Activated gamma-delta T cell (primary cell): ENCODE results near the gene NCAN.

ENCODE experiments used
- DNase-seq: peaks from one replicate; lab custom pipeline; 2025; lab: John Stamatoyannopoulos, UW

Gene NCAN

DNA sequence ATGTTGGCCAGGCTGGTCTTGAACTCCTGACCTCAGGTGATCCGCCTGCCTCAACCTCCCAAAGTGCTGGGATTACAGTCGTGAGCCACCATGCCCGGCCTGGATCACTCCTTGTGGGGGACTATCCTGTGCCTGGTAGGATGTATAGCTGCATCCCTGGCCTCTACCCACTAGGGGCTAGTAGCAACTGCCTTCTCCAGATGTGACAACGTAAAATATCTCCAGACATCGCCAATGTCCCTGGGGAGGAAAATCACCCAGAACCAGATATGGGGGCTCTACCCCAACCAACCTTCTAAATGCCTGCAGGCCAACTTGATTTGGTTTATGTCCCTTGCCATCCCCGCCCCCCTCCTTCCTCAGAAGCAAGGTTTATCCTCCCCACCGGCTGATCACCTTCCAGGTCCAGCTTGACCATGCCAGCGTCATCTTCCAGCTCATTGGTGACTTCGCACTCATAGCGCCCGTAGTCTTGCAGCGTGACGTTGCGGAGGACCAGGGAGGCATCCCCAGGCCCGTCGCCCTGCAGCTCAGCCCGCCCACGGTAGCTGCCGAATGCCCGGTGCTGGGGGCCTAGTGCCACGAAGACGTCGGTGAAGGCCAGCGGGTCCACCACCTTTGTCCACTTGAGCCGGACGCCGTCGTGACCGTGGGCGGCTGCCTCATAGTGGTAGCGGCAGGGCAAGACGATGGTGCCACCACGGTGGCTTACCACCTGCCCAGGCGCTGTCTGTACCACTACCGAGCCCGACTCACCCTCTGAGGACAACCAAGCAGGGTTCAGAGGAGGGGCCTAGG lies 48.9 kb downstream of the NCAN start:
- no peak for DNase-seq

DNA sequence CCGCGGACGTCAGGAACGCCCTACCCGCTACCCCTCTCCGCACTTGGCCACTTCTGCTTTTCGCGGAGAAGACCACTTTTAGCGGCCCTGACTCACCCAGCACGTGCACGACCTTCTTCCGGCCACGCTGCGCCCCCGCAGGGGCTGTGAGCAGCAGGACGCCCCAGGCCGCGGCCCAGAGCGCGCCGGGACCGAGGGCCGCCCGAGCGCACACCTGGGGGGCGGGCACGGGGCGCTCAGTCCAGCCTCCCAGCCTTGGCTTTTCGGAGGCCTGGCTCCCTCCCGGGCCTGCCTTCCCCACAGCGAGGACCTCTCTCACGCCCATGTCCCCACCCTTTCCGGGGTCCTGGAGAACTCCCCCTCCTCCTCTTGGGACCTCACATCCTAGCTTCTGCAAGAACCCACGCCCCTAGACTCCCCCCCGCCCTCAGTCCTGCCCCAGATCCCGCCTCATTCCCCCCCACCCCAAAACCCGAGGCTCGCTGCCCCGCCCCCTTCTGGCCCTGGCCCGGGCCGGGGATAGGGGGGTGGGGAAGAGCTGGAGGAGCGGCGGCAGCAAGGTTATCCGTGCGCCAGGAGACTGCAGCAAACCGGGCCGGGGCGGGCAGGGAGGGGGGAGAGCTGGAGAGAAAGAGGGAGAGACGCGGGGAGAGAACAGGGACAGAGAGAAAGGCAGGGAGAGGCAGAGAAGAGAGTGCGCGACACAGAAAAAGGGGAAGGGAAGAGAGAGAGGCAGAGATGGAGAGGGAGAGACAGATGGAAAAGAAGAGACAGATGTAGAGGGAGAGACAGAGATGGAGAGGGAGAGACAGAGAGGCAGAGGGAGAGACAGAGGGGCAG lies 49.8 kb downstream of the NCAN start:
- no peak for DNase-seq

DNA sequence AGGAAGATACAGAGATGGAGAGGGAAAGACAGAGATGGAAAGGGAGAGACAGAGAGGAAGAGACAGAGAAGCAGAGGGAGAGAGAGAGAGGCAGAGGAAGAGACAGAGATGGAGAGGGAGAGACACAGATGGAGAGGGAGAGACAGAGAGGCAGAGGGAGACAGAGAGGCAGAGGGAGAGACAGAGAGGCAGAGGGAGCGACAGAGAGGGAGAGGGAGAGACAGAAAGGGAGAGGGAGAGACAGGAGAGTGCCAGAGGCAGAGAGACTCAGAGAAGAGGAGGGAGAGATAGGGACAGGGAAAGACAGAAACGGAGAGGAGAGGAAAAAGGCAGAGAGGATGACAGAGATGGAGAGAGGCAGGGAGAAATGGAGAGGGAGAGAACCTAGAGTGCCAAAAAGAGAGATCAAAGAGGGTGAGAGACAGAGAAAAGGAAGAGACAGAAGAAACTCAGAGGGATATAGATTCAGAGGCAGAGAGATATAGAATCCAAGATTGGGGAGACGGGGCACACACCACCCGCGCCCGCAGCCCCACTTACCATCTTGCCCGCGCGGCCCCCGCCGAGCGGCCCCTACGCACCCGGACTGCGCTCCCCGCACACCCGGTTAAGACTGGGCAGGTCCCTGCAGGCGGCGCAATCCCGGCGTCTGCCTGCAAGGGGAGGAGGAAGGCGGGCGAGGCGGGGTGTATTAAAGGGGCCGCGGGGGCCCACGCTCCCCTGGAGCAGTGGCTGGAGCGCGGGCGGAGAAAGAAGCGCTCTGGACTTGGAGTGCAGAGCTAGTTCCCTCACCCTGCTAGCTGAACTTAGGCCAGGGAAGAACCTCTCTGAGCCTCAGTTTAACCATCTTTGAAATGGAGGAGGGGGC lies 50.7 kb downstream of the NCAN start:
- DNase-seq, result no peak

DNA sequence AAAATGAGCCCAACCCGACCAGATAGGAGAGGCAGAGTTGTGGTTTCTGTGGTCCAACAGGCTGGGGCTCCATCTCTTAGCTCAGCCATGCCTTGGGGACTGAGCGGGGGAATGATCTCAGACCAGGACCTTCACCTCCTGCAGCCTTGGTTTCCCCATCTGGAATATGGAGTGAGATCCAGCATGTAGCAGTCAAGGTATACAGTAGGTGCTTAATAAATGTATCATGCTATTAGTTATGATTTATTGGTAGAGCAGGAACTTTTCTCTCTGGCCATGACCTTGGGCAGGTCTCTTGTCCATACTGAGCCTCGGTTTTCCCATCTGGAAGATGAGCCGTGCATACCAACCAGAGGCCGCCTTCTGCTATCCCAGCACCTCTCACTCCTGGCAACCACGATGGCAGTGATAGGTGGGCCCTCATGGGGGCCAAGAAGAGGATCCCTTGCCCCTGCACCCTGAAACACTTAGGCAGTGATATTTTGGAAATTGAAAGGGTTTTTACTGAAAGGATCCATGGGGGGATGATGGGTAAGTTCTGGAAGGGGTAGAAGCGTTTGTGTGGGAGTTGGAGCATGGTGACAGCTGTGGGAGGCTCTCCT lies 52.2 kb downstream of the NCAN start:
- no peak for DNase-seq

DNA sequence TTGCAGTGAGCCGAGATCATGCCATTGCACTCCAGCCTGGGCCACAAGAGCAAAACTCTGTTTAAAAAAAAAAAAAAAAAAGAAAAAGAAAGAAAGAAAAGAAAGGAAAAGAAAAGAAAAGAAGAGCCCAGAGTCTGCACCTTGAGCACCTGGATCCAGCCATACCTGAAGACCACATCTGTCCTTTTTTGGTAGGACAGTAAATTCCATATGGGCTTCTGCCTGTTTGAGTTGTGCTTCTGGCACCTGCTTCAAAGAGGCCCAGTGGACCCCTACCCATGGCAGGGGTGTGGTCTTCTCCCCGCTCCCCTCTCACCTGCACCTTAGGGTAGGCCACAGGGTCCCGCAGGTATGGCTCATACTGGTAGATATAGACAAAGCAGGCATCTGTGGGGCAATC lies 55.5 kb downstream of the NCAN start:
- DNase-seq, result no peak

DNA sequence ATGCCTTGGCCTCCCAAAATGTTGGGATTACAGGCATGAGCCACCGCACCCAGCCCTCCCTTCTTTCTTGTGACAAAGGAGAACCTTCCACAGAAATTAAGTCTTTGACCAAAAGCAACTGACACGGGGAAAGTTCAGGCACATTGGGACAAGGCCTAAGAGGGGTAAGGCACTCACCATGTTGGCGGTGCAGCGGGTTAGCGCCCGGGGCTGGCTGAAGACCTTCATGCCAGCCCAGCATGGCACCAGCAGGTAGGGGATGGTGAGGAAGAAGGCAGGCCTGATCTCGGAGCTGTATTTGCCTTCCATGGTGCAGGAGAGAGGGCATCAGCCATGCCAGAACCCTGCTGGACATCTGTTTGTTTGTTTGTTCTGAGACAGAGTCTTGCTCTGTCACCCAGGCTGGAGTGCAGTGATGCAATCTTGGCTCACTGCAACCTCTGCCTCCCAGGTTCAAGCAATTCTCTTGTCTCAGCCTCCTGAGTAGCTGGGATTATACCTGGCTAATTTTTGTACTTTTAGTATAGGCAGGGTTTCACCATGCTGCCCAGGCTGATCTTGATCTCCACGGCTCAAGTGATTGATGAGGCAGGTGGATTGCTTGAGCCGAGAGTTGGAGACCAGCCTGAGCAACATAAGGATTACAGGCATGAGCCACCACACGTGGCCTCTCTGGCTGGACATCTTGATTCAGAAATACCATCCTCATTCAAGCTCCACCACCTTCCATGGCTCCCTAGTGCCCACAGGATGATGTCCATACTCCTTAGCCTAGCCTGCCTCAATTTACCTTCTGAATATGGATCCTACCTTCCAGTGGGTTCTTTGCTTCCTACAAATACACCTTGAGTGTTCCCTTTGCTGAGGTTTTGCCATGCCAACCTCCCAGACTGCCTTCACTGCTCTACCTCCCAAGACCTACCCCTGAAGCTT lies 57.0 kb downstream of the NCAN start:
- no peak for DNase-seq

DNA sequence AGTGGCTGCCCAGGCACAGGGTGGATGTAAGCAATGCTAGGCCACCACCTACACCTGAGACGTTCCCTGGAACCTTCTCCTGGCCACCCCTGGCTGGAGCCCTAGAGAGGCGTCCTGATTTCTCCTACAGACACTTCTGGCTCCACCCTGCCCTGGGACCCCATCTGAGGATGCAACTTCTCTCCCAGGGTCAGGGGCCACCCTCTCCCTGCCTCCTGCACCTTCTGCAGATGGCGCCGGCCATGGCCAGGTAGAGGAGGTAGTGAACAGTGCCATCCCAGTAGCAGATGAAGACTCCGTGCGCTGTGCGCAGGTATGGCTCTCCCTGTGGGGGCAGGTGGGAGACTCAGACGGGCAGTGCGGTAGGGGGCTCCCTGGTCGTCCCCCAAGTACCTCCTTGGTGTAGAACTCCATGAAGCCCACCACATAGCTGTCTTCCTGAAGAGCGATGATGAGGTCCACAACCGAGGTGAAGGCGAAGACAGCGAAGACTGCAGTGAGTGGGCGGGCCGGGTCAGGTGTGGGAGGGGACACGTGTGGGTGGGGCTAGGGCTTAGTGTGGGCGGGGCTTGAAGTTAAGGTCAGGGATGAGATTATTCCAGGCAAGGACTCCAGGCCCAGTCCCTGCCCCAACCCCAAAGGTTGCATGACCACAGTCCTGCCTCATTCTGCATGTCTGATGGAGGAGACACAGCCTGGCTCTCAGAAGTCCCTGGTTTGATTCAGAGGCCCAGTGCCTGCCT lies 58.4 kb downstream of the NCAN start:
- DNase-seq, result no peak

DNA sequence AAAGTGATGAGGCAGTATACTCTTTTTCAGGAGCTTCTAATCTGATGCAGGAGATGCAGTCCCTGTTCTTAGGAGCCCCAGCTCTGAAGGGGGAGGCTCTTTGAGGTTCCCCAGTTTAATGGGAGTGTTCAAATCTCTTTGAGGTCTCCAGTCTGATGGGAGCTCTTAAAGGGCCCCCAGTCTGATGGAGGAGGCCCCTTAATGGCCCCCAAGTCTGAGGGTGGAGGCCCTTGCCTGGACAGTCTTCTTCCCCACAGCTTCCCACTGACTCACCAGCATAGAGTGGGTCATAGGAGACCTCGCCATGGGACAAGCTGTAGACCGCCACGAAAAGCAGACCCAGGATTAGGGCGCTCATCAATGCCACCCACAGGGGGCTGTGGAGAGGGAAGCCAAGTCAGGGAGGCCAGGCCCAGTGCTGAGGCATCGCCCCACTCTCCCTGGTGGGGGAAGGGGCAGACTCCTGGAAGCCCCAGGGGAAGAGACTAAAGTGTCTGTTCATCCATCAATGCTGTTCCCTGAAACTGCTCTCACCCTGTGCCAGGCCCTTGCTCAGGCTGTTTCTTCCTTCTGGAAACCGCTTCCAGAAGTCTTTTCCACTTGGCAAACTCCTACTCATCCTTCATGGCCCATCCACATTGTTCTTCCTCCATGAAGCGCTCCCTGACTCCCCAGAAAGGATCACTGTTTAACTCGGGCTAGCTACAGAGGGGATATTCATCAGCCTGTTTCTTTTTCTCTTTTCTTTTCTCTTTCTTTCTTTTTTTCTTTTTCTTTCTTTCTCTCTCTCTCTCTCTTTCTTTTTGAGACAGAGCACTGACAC lies 59.2 kb downstream of the NCAN start:
- DNase-seq, result no peak

DNA sequence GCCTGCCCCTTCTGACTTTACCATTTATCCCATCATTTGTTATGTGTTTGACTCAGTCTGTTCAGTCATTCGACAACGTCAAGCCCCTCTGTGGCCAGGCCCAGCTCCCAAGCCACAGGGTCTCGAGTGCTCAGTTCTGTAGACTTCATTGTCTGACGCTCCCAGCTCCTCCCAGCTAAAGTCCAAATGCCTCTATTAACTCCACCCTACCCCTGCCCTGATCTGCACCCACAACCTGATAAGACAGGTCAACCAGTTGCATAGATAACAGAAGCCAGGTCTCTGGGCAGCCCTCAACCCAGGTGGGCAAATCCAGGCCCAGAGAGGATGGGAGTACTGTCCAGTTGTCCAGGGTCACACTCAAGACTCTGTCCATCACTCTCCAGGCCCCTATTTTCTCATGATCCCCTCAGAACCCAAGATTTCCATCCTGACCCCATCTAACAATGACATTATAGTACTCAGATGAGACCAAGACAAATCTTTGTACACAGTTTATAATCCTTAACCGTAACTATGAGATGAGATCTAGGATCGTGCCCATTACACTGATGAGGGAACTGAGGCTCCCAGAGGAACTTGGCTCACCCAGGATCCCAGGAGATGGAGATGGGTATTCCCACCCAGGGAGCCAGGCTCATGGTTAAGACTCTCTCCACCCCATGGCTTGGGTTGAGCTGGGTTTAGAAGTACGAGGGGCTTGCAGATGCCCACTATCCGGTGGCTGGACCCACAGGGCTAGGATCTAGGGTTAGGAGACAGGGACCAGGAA lies 60.3 kb downstream of the NCAN start:
- DNase-seq, result no peak

DNA sequence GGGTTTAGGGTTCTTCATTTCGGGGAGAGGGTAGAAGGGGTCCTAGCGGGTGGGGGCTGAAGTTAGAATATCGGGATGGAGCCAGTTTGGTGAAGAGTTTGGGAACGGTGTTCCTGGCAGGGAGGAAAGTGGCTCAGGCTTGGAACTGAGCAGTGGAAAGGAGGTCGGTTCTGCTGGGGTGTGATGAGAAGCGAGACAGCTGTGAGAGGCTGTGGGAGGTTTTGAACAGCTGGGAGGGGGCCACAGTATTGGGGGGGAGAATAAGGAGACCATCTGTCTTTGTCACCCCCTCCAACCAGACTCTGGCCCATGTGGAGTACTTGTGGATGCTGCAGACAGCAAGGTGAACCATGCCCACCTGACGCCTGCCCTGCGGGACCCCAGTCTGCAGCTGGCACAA lies 62.4 kb downstream of the NCAN start:
- no peak for DNase-seq

DNA sequence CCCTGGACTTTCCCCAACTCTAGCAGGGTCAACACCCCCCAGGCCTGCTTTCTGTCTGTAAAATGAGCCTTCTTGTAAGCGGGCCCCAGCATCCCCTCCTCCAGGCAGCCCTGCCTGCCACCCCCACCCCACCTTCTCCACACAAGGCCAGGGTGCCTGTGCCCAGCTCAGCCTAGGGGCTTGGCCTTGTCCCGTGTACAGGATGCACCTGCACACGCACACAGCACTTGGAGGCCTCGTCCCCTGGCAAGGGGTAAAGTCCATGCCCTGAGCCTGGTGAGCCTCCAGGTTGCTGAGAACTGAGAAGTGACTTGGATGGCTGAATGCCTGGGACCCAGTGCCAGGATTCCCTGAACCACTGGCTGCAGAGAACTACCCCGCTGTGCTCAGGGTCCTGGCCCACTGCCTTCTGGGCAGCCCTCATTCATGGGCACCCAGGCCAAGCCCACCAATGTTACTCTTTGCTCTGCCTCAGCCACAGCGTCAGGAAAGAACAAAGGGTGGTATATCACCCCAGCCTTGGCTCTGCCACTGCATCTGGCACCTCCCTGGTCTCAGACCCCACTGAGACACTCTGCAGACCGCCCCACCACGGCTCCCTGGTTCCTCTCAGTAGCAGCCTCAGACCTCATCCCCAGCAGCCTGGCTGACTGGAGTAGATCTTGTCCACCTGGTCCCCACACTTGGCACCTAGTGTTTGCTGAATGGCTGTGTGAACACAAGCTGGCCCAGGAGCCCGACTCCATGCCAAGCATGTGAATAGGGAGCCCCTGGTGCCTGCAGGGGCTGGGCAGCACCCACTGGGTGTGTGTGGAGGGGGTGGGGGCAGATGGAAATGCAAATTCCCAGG lies 63.2 kb downstream of the NCAN start:
- no peak for DNase-seq

DNA sequence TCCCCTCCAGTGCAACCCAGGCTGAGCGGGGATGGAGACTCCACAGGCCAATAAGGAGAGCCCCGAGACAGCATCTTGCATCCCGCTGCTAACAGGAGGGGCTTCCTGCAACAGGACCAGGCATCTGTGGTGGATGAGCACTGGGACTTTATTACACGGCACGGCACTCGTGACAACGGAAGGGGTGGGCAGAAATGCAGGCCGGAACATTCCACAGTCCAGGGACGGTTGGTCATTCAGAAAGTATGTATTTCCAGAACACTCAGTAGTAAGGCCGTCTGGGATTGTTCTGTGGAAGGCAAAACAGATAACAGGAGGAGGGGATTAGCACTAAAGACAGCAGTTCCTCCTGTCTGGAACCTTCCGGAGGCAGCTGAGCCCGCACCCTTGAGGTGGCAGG lies 64.6 kb downstream of the NCAN start:
- DNase-seq, result no peak

DNA sequence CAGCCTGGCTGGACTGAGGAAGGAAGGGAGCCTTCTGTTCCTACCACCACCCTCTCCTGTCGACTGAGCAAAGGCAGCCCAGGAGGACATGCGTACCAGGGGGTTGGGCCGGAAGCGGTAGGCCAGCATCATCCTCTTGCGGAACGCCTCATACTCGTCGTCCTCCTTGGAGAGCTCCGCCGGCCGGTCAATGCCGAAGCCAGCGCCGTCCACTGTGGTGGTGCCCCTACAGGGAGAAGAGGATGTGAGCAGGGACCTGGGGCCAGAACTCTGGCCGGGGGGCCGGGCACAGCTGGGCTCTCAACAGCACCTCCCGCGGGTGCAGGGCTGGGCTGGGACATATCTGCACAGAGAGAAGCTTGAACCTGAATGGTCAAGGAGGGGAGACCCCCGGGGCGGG lies 65.1 kb downstream of the NCAN start:
- DNase-seq, result no peak

DNA sequence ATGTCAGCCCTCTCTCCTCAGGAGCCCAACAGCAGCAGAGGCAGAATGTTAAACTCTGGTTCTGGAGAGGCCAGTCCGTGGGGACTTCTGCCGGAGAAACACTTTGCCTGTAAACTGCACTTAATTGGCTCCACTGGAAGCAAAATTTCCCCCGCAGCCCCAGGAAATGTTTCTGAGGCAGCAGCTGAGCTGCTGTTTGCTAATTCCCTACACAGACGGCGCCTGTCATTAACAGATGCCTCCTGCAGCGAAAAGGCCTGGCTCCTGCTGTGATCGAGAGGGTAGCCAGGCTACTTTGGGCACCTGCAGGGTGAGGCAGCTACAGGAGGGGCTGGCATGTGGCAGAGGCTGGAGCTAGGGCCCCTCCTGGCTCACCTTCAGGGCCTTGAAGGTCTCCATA lies 66.6 kb downstream of the NCAN start:
- DNase-seq, result no peak

DNA sequence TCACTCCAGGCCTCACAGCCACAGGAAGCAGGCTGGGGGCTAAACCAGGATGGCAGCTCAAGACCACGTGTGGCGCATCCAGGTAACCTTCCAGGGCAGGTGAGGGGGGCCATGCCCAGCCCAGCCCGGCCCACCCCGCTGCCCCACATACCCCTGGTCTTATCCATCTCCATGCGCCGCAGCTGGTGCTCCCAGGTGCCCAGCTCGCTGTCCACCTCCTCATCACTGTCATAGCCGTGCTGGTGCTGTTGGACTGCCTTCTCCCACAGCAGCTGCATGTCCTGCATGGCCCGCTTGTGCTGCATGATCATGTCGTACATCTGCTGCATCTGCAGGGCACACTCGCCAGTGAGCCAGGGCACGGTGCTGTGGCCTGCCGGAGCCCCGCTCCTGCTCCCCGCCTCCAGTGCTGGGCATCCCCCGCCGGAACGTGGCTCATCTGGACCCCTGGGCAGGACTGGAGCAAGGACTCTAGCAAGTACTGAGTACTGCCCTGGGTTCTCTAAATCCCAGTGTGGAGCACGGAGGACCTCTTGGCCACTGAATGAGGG lies 67.4 kb downstream of the NCAN start:
- no peak for DNase-seq

DNA sequence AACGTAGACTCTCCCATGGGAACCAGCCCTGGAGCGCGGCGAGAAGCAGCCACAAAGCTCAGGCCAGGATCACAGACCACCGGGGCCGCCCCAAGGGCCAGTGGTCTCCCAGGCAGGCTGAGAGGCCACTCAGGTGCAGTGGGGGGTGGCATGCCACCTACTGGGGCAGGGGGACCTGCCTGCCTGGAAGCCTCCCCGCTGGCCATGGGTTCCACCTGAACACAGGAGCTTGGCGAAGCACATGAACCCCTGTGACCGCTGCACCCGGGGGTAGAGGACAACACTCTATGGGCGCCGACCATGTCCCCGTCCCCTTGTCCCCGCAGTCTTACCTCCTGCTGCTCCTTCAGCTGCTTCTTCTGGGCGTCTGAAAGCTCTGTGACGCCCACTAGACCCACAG lies 68.1 kb downstream of the NCAN start:
- no peak for DNase-seq

DNA sequence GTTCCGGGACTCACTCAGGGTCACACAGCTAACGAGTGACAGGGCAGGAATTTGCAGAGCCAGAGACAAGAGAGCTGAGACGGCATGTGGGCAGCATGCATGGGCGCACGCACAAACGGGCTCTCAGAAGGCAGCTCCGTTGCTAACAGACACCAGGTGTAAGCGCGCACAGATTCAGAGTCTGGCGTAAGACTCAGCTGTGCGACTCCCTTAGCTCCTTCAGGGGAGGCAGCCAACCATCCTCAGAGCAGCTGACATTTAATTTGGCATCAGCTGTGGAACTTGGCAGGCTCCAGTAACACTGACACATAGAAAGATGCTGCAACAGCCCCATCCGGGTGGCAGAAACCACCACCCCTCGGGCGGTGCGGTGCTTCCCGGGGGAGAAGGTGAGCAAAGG lies 68.8 kb downstream of the NCAN start:
- no peak for DNase-seq
